ENCODE measurements around the gene MPC1. TPM values are rescaled to one million over a fixed set of nuclear protein-coding genes. Genes with fewer than 3 reads are reported as not detected.

The MPC1 gene
- total RNA-seq, 1 experiment from 2014 or later = 109 TPM

DNA sequence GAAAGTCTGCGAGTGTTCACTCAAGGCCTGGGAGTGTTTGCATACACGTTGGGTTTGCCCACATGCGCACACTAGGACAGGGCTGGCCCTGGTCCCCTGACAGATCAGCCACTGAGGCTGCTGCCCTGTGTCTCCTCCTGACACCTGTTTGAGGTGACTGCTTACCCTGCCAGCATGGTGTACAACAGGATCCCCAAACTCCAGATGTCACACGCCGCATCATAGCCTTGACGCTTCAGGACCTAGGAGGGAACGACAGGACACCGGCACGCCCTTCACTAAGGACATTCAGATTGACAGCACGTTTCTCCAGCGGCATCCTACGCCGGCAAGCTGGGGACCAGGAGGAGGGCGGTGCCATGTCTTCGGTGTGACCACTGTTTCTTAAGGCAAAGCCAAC, 37.0 kb upstream of the MPC1 start:
- no peak overlapping the region for H3K9ac ChIP-seq (ENCODE audit: low read length)
- H4K20me1 ChIP-seq (ENCODE audit: insufficient read depth, low read depth, low read length) = no peaks in the 10 kb centered on the region
- no peaks in the 10 kb centered on the region for H3K9me2 ChIP-seq (replicated peaks; ENCODE audit: insufficient read depth, low read length)
- H2AFZ ChIP-seq (ENCODE audit: low read length) = no peak overlapping the region
- no peaks in the 10 kb centered on the region; the same call in 1 of the 2 replicates for H3K36me3 ChIP-seq (ENCODE audit: insufficient read depth, low read length)
- no peaks in the 10 kb centered on the region for H3K79me2 ChIP-seq (ENCODE audit: low read length)
- no peak for DNase-seq
- H3K27ac ChIP-seq (ENCODE audit: low read length) = no peak overlapping the region
- no peak overlapping the region for H3K4me2 ChIP-seq (ENCODE audit: low read depth, low read length, poor library complexity, severe bottlenecking)
- H3K4me1 ChIP-seq (ENCODE audit: low read length) = peaks cover 8% of the 10 kb centered on the region
- no peak overlapping the region for H3K4me3 ChIP-seq (ENCODE audit: low read length)
- no peaks in the 10 kb centered on the region for H3K9me3 ChIP-seq (ENCODE audit: low read length)
- H3K27me3 ChIP-seq (ENCODE audit: low read length) = no peaks in the 10 kb centered on the region

- Histone ChIP-seq H3K4me2 (ENCODE audit: low read depth, low read length, poor library complexity, severe bottlenecking) (no peak overlapping the region), H3K27ac (ENCODE audit: low read length) (no peak overlapping the region), H3K9me3 (ENCODE audit: low read length) (no peaks in the 10 kb centered on the region), H3K4me1 (ENCODE audit: low read length) (peaks cover 8% of the 10 kb centered on the region), H3K36me3 (ENCODE audit: insufficient read depth, low read length) (no peaks in the 10 kb centered on the region; the same call in 1 of the 2 replicates), H3K9ac (ENCODE audit: low read length) (no peak overlapping the region), H3K4me3 (ENCODE audit: low read length) (no peak overlapping the region), H3K27me3 (ENCODE audit: low read length) (no peaks in the 10 kb centered on the region), H3K9me2 (replicated peaks; ENCODE audit: insufficient read depth, low read length) (no peaks in the 10 kb centered on the region), H3K79me2 (ENCODE audit: low read length) (no peaks in the 10 kb centered on the region), H2AFZ (ENCODE audit: low read length) (no peak overlapping the region), H4K20me1 (ENCODE audit: insufficient read depth, low read depth, low read length) (no peaks in the 10 kb centered on the region)
- DNase-seq = no peak
Measured at GRCh38 chr6:166419286-166419685, 36.5 kb upstream of the MPC1 start.

GRCh38 chr6:166418691-166419143, 36.0 kb upstream of the MPC1 start:
- Histone ChIP-seq H3K4me2 (ENCODE audit: low read depth, low read length, poor library complexity, severe bottlenecking) (no peak overlapping the region), H4K20me1 (ENCODE audit: insufficient read depth, low read depth, low read length) (no peaks in the 10 kb centered on the region), H3K79me2 (ENCODE audit: low read length) (no peaks in the 10 kb centered on the region), H3K4me1 (ENCODE audit: low read length) (peaks cover 8% of the 10 kb centered on the region), H3K9me3 (ENCODE audit: low read length) (no peaks in the 10 kb centered on the region), H3K27ac (ENCODE audit: low read length) (no peak overlapping the region), H3K9ac (ENCODE audit: low read length) (no peak overlapping the region), H3K4me3 (ENCODE audit: low read length) (no peak overlapping the region), H2AFZ (ENCODE audit: low read length) (no peak overlapping the region), H3K27me3 (ENCODE audit: low read length) (no peaks in the 10 kb centered on the region), H3K9me2 (replicated peaks; ENCODE audit: insufficient read depth, low read length) (no peaks in the 10 kb centered on the region), H3K36me3 (ENCODE audit: insufficient read depth, low read length) (no peaks in the 10 kb centered on the region; the same call in 1 of the 2 replicates)
- DNase-seq = no peak

DNA sequence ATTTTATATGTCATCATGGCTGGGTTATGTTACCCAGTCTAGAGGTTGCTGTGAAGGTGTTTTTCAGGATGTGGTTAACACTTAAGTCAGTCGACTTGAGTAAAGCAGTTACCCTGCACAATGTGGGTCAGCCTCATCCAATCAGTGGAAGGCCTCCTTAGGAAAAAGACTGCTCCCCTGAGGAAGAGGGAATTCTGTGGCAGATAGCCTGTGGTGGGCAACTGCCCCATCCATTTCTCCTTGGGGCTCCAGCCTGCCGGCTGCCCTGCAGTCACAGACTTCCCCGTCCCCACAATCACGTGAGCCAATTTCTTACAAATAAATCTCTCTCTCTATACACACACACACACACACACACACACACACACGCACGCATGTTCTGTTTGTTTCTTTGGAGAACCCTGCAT, 34.5 kb upstream of the MPC1 start:
- Histone ChIP-seq H3K4me3 (ENCODE audit: low read length) (no peak overlapping the region), H3K9ac (ENCODE audit: low read length) (no peak overlapping the region), H3K79me2 (ENCODE audit: low read length) (no peaks in the 10 kb centered on the region), H3K36me3 (ENCODE audit: insufficient read depth, low read length) (no peaks in the 10 kb centered on the region; the same call in 1 of the 2 replicates), H3K27ac (ENCODE audit: low read length) (no peak overlapping the region), H3K4me1 (ENCODE audit: low read length) (peaks cover 8% of the 10 kb centered on the region), H3K9me3 (ENCODE audit: low read length) (no peaks in the 10 kb centered on the region), H2AFZ (ENCODE audit: low read length) (no peak overlapping the region), H3K4me2 (ENCODE audit: low read depth, low read length, poor library complexity, severe bottlenecking) (no peak overlapping the region), H4K20me1 (ENCODE audit: insufficient read depth, low read depth, low read length) (no peaks in the 10 kb centered on the region), H3K9me2 (replicated peaks; ENCODE audit: insufficient read depth, low read length) (no peaks in the 10 kb centered on the region), H3K27me3 (ENCODE audit: low read length) (no peaks in the 10 kb centered on the region)
- DNase-seq = no peak

- Histone ChIP-seq H3K27me3 (ENCODE audit: low read length) (no peaks in the 10 kb centered on the region), H3K27ac (ENCODE audit: low read length) (no peak overlapping the region), H3K4me1 (ENCODE audit: low read length) (peaks cover 1% of the 10 kb centered on the region; the same call in 1 of the 2 replicates), H2AFZ (ENCODE audit: low read length) (no peak overlapping the region), H3K9me3 (ENCODE audit: low read length) (no peaks in the 10 kb centered on the region), H4K20me1 (ENCODE audit: insufficient read depth, low read depth, low read length) (no peaks in the 10 kb centered on the region), H3K36me3 (ENCODE audit: insufficient read depth, low read length) (no peaks in the 10 kb centered on the region; the same call in 1 of the 2 replicates), H3K4me2 (ENCODE audit: low read depth, low read length, poor library complexity, severe bottlenecking) (no peak overlapping the region), H3K4me3 (ENCODE audit: low read length) (no peak overlapping the region), H3K79me2 (ENCODE audit: low read length) (no peaks in the 10 kb centered on the region), H3K9ac (ENCODE audit: low read length) (no peak overlapping the region), H3K9me2 (replicated peaks; ENCODE audit: insufficient read depth, low read length) (no peaks in the 10 kb centered on the region)
- no peak for DNase-seq
Measured at GRCh38 chr6:166415833-166416347, 33.1 kb upstream of the MPC1 start.

DNA sequence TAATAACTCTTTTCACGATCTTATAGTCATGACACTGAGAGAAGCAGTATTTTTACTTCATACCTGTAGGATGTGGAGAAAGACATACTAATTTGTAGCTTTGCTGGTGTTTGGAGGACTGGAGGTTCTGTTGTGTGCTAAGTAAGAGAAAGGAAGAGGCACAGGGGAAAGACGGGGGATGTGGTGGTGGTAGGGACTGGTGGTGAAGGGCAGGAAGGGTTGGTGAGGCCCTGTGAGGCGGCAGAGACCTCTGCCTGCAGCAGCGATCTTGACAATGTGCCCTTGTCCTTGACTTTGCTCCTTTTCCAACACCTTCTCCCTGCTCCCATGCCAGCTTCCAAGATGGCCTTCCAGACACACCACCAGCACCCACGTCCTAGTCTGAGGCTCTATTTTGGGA, 32.6 kb upstream of the MPC1 start:
- no peak overlapping the region for H3K9ac ChIP-seq (ENCODE audit: low read length)
- H3K27ac ChIP-seq (ENCODE audit: low read length) = no peak overlapping the region
- no peak for DNase-seq
- no peaks in the 10 kb centered on the region for H3K9me2 ChIP-seq (replicated peaks; ENCODE audit: insufficient read depth, low read length)
- H3K4me3 ChIP-seq (ENCODE audit: low read length) = no peak overlapping the region
- H3K79me2 ChIP-seq (ENCODE audit: low read length) = no peaks in the 10 kb centered on the region
- H3K36me3 ChIP-seq (ENCODE audit: insufficient read depth, low read length) = no peaks in the 10 kb centered on the region; the same call in 1 of the 2 replicates
- no peak overlapping the region for H3K4me2 ChIP-seq (ENCODE audit: low read depth, low read length, poor library complexity, severe bottlenecking)
- no peaks in the 10 kb centered on the region for H4K20me1 ChIP-seq (ENCODE audit: insufficient read depth, low read depth, low read length)
- no peak overlapping the region for H2AFZ ChIP-seq (ENCODE audit: low read length)
- no peaks in the 10 kb centered on the region for H3K4me1 ChIP-seq (ENCODE audit: low read length)
- no peaks in the 10 kb centered on the region for H3K27me3 ChIP-seq (ENCODE audit: low read length)
- no peaks in the 10 kb centered on the region for H3K9me3 ChIP-seq (ENCODE audit: low read length)

GRCh38 chr6:166413491-166413951, 30.8 kb upstream of the MPC1 start:
- Histone ChIP-seq H2AFZ (ENCODE audit: low read length) (no peak overlapping the region), H3K9me3 (ENCODE audit: low read length) (no peaks in the 10 kb centered on the region), H4K20me1 (ENCODE audit: insufficient read depth, low read depth, low read length) (no peaks in the 10 kb centered on the region), H3K36me3 (ENCODE audit: insufficient read depth, low read length) (no peaks in the 10 kb centered on the region; the same call in 1 of the 2 replicates), H3K4me1 (ENCODE audit: low read length) (no peaks in the 10 kb centered on the region), H3K27ac (ENCODE audit: low read length) (no peak overlapping the region), H3K79me2 (ENCODE audit: low read length) (no peaks in the 10 kb centered on the region), H3K27me3 (ENCODE audit: low read length) (no peaks in the 10 kb centered on the region), H3K9ac (ENCODE audit: low read length) (no peak overlapping the region), H3K9me2 (replicated peaks; ENCODE audit: insufficient read depth, low read length) (no peaks in the 10 kb centered on the region), H3K4me3 (ENCODE audit: low read length) (no peak overlapping the region), H3K4me2 (ENCODE audit: low read depth, low read length, poor library complexity, severe bottlenecking) (no peak overlapping the region)
- no peak for DNase-seq

DNA sequence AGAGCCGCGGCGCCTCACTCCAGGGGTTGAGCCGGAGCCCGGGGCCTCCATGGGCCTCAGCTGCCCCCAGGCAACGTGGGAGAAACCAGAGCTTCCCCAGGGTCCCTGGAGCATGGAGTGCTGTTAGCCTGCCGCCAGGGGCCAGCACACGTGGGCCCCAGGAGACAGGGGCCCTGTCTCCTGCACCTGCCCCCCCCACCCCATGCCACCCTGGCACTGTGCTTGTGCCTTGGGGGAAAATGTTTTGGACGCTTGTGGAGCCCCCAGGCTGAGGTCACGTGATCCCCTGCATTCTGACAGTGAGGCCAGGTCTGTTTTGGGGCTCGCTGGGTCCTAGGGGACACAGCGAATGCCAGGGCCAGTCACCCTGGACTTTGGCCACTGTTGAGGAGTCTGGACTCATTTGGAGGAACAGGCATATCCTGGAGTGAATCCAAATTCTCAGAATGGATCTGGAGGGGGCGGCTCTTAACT, 30.2 kb upstream of the MPC1 start:
- Histone ChIP-seq H3K27ac (ENCODE audit: low read length) (no peak overlapping the region), H3K4me2 (ENCODE audit: low read depth, low read length, poor library complexity, severe bottlenecking) (no peak overlapping the region), H3K9me3 (ENCODE audit: low read length) (no peaks in the 10 kb centered on the region), H3K4me3 (ENCODE audit: low read length) (no peak overlapping the region), H2AFZ (ENCODE audit: low read length) (no peak overlapping the region), H3K27me3 (ENCODE audit: low read length) (no peaks in the 10 kb centered on the region), H4K20me1 (ENCODE audit: insufficient read depth, low read depth, low read length) (no peaks in the 10 kb centered on the region), H3K9me2 (replicated peaks; ENCODE audit: insufficient read depth, low read length) (no peaks in the 10 kb centered on the region), H3K79me2 (ENCODE audit: low read length) (no peaks in the 10 kb centered on the region), H3K4me1 (ENCODE audit: low read length) (no peaks in the 10 kb centered on the region), H3K9ac (ENCODE audit: low read length) (no peak overlapping the region), H3K36me3 (ENCODE audit: insufficient read depth, low read length) (no peaks in the 10 kb centered on the region; the same call in 1 of the 2 replicates)
- DNase-seq = no peak
